Stimulated activated CD8-positive, alpha-beta memory T cell treated with anti-CD3 and anti-CD28 coated beads, Interleukin-7, amount 100 ng/mL, for 24 hours (primary cell): ENCODE results near the gene NEUROD2.
"Not testable (repeated sequence)": the region's sequence is repeated elsewhere in the genome, so short reads cannot be mapped to it uniquely, and the experiment has no call there.

Source experiments
- DNase-seq: peaks from one replicate; pipeline ENCODE4 v3.0.0-alpha.2; 2020; ENCODE audit warnings: low read depth

Gene NEUROD2

GRCh38 chr17:39602533-39603303 is 5.0 kb downstream of the NEUROD2 start:
- no peak for DNase-seq

GRCh38 chr17:39601758-39602532 is 5.8 kb downstream of the NEUROD2 start:
- no peak for DNase-seq

- no peak for DNase-seq
Observed at GRCh38 chr17:39600997-39601597, 6.6 kb downstream of the NEUROD2 start.

- DNase-seq: no peak
Observed at GRCh38 chr17:39600288-39600996, 7.3 kb downstream of the NEUROD2 start.

- no peak for DNase-seq
Observed at GRCh38 chr17:39599665-39600231, 8.0 kb downstream of the NEUROD2 start.

- no peak for DNase-seq
Observed at GRCh38 chr17:39599004-39599664, 8.6 kb downstream of the NEUROD2 start.

- DNase-seq: no peak
Observed at GRCh38 chr17:39598630-39599003, 9.1 kb downstream of the NEUROD2 start.

GRCh38 chr17:39598047-39598481 is 9.7 kb downstream of the NEUROD2 start:
- DNase-seq: no peak

GRCh38 chr17:39597372-39598046 is 10.2 kb downstream of the NEUROD2 start:
- DNase-seq: no peak

GRCh38 chr17:39596543-39597267 is 11.0 kb downstream of the NEUROD2 start:
- no peak for DNase-seq

- DNase-seq: no peak
Observed at GRCh38 chr17:39595928-39596510, 11.7 kb downstream of the NEUROD2 start.

- no peak for DNase-seq
Observed at GRCh38 chr17:39595294-39595693, 12.4 kb downstream of the NEUROD2 start.

GRCh38 chr17:39593371-39593770 is 14.3 kb downstream of the NEUROD2 start:
- DNase-seq: no peak

GRCh38 chr17:39591958-39592954 is 15.5 kb downstream of the NEUROD2 start:
- no peak for DNase-seq

- not testable (repeated sequence) for DNase-seq
Observed at GRCh38 chr17:39590180-39590579, 17.5 kb downstream of the NEUROD2 start.

- no peak for DNase-seq
Observed at GRCh38 chr17:39582658-39583057, 25.1 kb downstream of the NEUROD2 start.

- no peak for DNase-seq
Observed at GRCh38 chr17:39581759-39582085, 26.0 kb downstream of the NEUROD2 start.

- DNase-seq: no peak
Observed at GRCh38 chr17:39581071-39581758, 26.5 kb downstream of the NEUROD2 start.
